Common myeloid progenitor, CD34-positive (primary cell): ENCODE measurements around the gene RSAD1.

Experiments used
- CTCF ChIA-PET: fragments of 350-600 bp; sonication (Branson Sonifier 250); formaldehyde crosslinking; loops from one replicate; lab custom pipeline; 2021; ENCODE audit warnings: antibody characterized with exemption; lab: Charles Lee
- POLR2A ChIA-PET: fragments of 350-600 bp; sonication (Branson Sonifier 250); formaldehyde crosslinking; loops from one replicate; lab custom pipeline; 2021; ENCODE audit warnings: antibody characterized with exemption; lab: Charles Lee
- DNase-seq, 3 donors: peaks; one replicate each; pipeline versions ENCODE4 v3.0.0 to v3.0.0-alpha.2; 2013
- H3K27ac ChIP-seq, 2 experiments: 1 replicate in 1 of 2; 2 replicates in 1 of 2; pipeline ENCODE4 v1.7.0; 2013; ENCODE audit warnings: inconsistent platforms in 2 of 2, low read length in 2 of 2, mild to moderate bottlenecking in 2 of 2, low read depth in 1 of 2, moderate library complexity in 1 of 2; ENCODE audit not compliant: severe bottlenecking in 2 of 2, insufficient read depth in 1 of 2, poor library complexity in 1 of 2
- H3K27me3 ChIP-seq, 5 experiments: replicated peaks in 2 of 5; 1 replicate in 3 of 5; 2 replicates in 2 of 5; pipeline versions ENCODE4 v1.6.1 to v1.7.0; 2013; ENCODE audit warnings: low read length in 4 of 5, mild to moderate bottlenecking in 2 of 5, moderate library complexity in 2 of 5, inconsistent platforms in 1 of 5; ENCODE audit not compliant: insufficient read depth in 5 of 5, control insufficient read depth in 4 of 5
- H3K36me3 ChIP-seq, 4 experiments: 1 replicate in 2 of 4; 2 replicates in 2 of 4; pipeline versions ENCODE4 v1.6.1 to v1.7.0; 2013; ENCODE audit warnings: low read length in 3 of 4, control low read depth in 1 of 4, mild to moderate bottlenecking in 1 of 4; ENCODE audit not compliant: control insufficient read depth in 4 of 4, insufficient read depth in 4 of 4
- H3K4me1 ChIP-seq, 4 experiments: 1 replicate in 3 of 4; 2 replicates in 1 of 4; pipeline versions ENCODE4 v1.6.1 to v1.7.1; 2013; ENCODE audit warnings: low read length in 3 of 4, mild to moderate bottlenecking in 3 of 4, control low read depth in 1 of 4, inconsistent platforms in 1 of 4, moderate library complexity in 1 of 4; ENCODE audit not compliant: control insufficient read depth in 4 of 4, insufficient read depth in 4 of 4; ENCODE audit errors: control extremely low read depth in 1 of 4
- H3K4me3 ChIP-seq, 7 experiments: 1 replicate in 4 of 7; 2 replicates in 3 of 7; pipeline versions ENCODE4 v1.5.1 to v1.7.0; 2013; ENCODE audit warnings: mild to moderate bottlenecking in 7 of 7, low read length in 6 of 7, moderate library complexity in 6 of 7, inconsistent platforms in 2 of 7, low read depth in 2 of 7, control low read depth in 1 of 7; ENCODE audit not compliant: insufficient read depth in 4 of 7, control insufficient read depth in 1 of 7; ENCODE audit errors: extremely low read depth in 1 of 7
- H3K9me3 ChIP-seq, 5 experiments: 1 replicate in 4 of 5; 2 replicates in 1 of 5; pipeline versions ENCODE4 v1.6.1 to v1.7.1; 2013; ENCODE audit warnings: low read length in 4 of 5, mild to moderate bottlenecking in 2 of 5, inconsistent platforms in 1 of 5, low read depth in 1 of 5, moderate library complexity in 1 of 5; ENCODE audit not compliant: control insufficient read depth in 4 of 5, insufficient read depth in 2 of 5; ENCODE audit errors: control extremely low read depth in 1 of 5
- WGBS: methylation state at CpG from one replicate; pipeline ENCODE4 v1.1.5; 2013; ENCODE audit not compliant: insufficient coverage; 5-methylcytosine and 5-hydroxymethylcytosine counted together

RSAD1 gene

GRCh38 chr17:50476545-50477315 lies 1.9 kb upstream of the RSAD1 start:
- Histone ChIP-seq H3K9me3 (no peaks in the 10 kb centered on the region), H3K27me3 (peaks cover 0 to 4% (median 0%) of the 10 kb centered on the region in 5 experiments), H3K36me3 (peaks cover 2 to 17% (median 11%) of the 10 kb centered on the region in 4 experiments), H3K27ac (no peak overlapping the region), H3K4me3 (no peak overlapping the region), H3K4me1 (peaks cover 0 to 21% (median 17%) of the 10 kb centered on the region in 4 experiments)
- WGBS = 97% methylated on average over 15 of the region's 18 CpGs
- ChIA-PET CTCF (interaction anchor here (0.9 to 1.1 kb wide), 4 partner anchors 9 to 44 kb away, joined by 3 to 4 read pairs (median 4); no protein-coding TSS in a partner anchor), POLR2A (no interaction called here)
- no peak for DNase-seq

GRCh38 chr17:50477976-50478375 lies 684 bp upstream of the RSAD1 start:
- peak overlapping the region in 1 of 2 experiments; percentile 85 for H3K27ac ChIP-seq
- H3K4me1 ChIP-seq = peaks cover 0 to 21% (median 18%) of the 10 kb centered on the region in 4 experiments
- POLR2A ChIA-PET = interaction anchor here (0.6 kb wide), 1 partner anchor 81 kb away, joined by 3 read pairs; the partner anchor contains the start of gene LRRC59
- CTCF ChIA-PET = interaction anchor here (0.6 to 2.6 kb wide), 6 partner anchors 10 to 73 kb away, joined by 3 to 10 read pairs (median 5); partner anchors contain the start of gene CHAD
- H3K4me3 ChIP-seq = peak overlapping the region in 5 of 7 experiments; percentile 86 to 94 (median 90)
- no peaks in the 10 kb centered on the region for H3K9me3 ChIP-seq
- peaks cover 3 to 26% (median 13%) of the 10 kb centered on the region in 4 experiments for H3K36me3 ChIP-seq
- peaks cover 0 to 4% (median 0%) of the 10 kb centered on the region in 5 experiments for H3K27me3 ChIP-seq
- DNase-seq = no peak
- WGBS = 100% methylated on average over 2 of the region's 7 CpGs

- Histone ChIP-seq H3K27ac (peak overlapping the region in 1 of 2 experiments; percentile 85), H3K9me3 (no peaks in the 10 kb centered on the region), H3K4me1 (peaks cover 0 to 21% (median 18%) of the 10 kb centered on the region in 4 experiments), H3K36me3 (peaks cover 4 to 36% (median 17%) of the 10 kb centered on the region in 4 experiments), H3K27me3 (peaks cover 0 to 4% (median 0%) of the 10 kb centered on the region in 5 experiments), H3K4me3 (peak overlapping the region in 6 of 7 experiments; percentile 86 to 94 (median 90))
- peak; percentile 86 to 89 (median 88) for DNase-seq
- CTCF ChIA-PET = interaction anchor here (0.5 to 2.6 kb wide), 15 partner anchors 8 to 663 kb away, joined by 3 to 12 read pairs (median 4); partner anchors contain the start of gene LRRC59
- POLR2A ChIA-PET = no interaction called here
- WGBS = 25% methylated on average over 13 of the region's 19 CpGs
Measured at GRCh38 chr17:50479522-50480141, 972 bp downstream of the RSAD1 start.

- DNase-seq = no peak
- H3K27ac ChIP-seq = no peak overlapping the region
- peaks cover 9 to 42% (median 22%) of the 10 kb centered on the region in 4 experiments for H3K36me3 ChIP-seq
- H3K27me3 ChIP-seq = peaks cover 0 to 4% (median 0%) of the 10 kb centered on the region in 5 experiments
- CTCF ChIA-PET = interaction anchor here (1.0 to 2.6 kb wide), 9 partner anchors 8 to 118 kb away, joined by 3 to 12 read pairs (median 5); partner anchors contain the start of gene LRRC59
- POLR2A ChIA-PET = no interaction called here
- WGBS = 84% methylated on average over 4 of the region's 7 CpGs
- no peaks in the 10 kb centered on the region for H3K9me3 ChIP-seq
- H3K4me3 ChIP-seq = peak overlapping the region in 4 of 7 experiments; percentile 86 to 91 (median 90)
- H3K4me1 ChIP-seq = peaks cover 0 to 21% (median 18%) of the 10 kb centered on the region in 4 experiments
Measured at GRCh38 chr17:50480142-50480764, 1.6 kb downstream of the RSAD1 start.

- Histone ChIP-seq H3K4me1 (peaks cover 0 to 21% (median 18%) of the 10 kb centered on the region in 4 experiments), H3K36me3 (peaks cover 9 to 48% (median 29%) of the 10 kb centered on the region in 4 experiments), H3K27me3 (peaks cover 0 to 4% (median 0%) of the 10 kb centered on the region in 5 experiments), H3K9me3 (no peaks in the 10 kb centered on the region), H3K27ac (no peak overlapping the region), H3K4me3 (no peak overlapping the region)
- POLR2A ChIA-PET = no interaction called here
- CTCF ChIA-PET = interaction anchor here (1.3 to 4.1 kb wide), 3 partner anchors 20 to 214 kb away, joined by 4 to 14 read pairs (median 12); no protein-coding TSS in a partner anchor
- WGBS = no CpG with 5 or more reads among the region's 2 CpGs
- DNase-seq = no peak
Measured at GRCh38 chr17:50480854-50481490, 2.3 kb downstream of the RSAD1 start.

- Histone ChIP-seq H3K4me1 (peaks cover 0 to 21% (median 18%) of the 10 kb centered on the region in 4 experiments), H3K9me3 (no peaks in the 10 kb centered on the region), H3K4me3 (no peak overlapping the region), H3K36me3 (peaks cover 9 to 48% (median 30%) of the 10 kb centered on the region in 4 experiments), H3K27ac (no peak overlapping the region), H3K27me3 (peaks cover 0 to 2% (median 0%) of the 10 kb centered on the region in 5 experiments)
- POLR2A ChIA-PET = no interaction called here
- no peak for DNase-seq
- whole genome bisulfite sequencing = 100% methylated on average over 1 of the region's 4 CpGs
- CTCF ChIA-PET = interaction anchor here (0.6 to 4.1 kb wide), 9 partner anchors 20 to 214 kb away, joined by 3 to 14 read pairs (median 3); no protein-coding TSS in a partner anchor
Measured at GRCh38 chr17:50481648-50482047, 3.0 kb downstream of the RSAD1 start.
